Stimulated activated CD4-positive, alpha-beta T cell treated with anti-CD3 and anti-CD28 coated beads, Interleukin-4, amount 100 ng/mL, for 48 hours (primary cell): ENCODE results near the gene MICAL2.

ENCODE experiments used
- DNase-seq, 2 donors: peaks; one replicate each; pipeline ENCODE4 v3.0.0-alpha.2; 2020; ENCODE audit warnings: low read depth in 2 of 2

Gene MICAL2

GRCh38 chr11:12229450-12230229 lies 119.2 kb downstream of the MICAL2 start:
- DNase-seq, result no peak

DNA sequence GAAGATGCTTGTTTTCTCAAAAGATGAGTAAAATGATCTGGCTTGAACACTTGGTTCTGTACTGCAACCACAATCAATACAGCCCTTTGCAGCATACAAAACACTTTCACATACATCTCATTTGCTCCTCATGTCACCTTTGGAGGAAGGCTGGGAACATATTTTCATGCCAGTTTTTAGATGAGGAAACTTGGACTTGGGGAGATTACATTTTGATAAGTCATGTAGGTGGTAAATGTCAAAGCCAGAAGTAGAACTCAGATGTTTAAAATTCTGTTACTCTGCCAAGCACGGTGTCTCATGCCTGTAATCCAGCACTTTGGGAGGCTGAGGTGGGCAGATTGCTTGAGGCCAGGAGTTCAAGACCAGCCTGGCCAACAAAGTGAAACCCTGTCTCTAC lies 121.8 kb downstream of the MICAL2 start:
- DNase-seq, result no peak

- no peak for DNase-seq
Observed at GRCh38 chr11:12232817-12233601, 122.6 kb downstream of the MICAL2 start.

DNA sequence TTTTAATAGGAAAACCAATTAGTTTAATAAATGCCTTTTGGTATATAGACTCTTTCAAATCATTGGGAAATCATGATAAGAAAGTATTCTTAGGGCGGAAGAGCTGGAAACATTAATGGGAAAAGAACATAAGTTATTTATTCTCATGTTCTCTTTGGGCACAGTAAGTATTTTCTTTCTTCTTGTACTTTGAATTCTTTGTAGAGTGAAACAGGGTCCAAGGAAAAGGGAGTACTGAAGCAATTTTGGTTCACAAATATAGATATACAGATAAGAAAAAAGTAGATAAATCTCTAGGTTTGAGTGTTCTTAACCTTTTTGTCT lies 123.2 kb downstream of the MICAL2 start:
- no peak for DNase-seq

DNA sequence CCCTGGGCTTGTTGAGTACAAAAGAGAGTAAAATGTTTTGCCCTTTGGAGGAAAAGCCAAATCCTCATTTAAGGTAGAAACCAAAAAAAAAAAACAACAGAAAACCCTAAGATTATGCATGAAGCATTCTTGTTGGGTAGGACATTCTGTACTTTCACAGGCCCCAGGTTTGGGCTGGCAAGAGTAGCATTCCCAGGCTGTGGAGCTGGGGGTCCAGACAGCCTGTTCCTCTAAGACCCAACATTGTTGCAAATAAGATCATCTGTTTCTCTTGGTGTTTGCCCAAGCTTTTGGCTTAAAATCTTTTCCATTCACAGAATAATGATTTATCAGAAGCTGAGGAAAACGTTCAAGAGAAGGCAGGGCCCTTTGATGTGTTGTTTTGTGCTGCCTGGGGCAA lies 123.8 kb downstream of the MICAL2 start:
- no peak for DNase-seq

GRCh38 chr11:12235080-12235479 lies 124.7 kb downstream of the MICAL2 start:
- no peak for DNase-seq

DNA sequence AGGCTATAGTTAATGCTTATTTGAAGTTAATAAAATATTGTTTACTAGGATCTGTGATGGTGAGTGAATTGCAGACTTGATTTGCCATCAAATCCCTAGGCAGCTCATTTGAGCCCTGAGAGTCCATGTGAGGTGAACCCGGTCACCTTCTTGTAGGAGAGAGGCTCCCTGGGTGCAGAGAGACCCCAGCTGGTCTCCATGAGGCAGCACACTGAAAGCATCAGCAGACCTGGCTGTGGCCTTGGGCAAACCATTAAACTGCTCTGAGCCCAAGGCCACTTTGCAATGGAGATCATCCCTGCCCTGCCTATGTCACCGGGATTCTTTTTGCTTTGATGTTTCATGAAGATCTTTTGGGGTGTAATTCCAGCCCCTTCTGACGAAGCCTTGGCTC lies 125.2 kb downstream of the MICAL2 start:
- DNase-seq, result no peak

DNA sequence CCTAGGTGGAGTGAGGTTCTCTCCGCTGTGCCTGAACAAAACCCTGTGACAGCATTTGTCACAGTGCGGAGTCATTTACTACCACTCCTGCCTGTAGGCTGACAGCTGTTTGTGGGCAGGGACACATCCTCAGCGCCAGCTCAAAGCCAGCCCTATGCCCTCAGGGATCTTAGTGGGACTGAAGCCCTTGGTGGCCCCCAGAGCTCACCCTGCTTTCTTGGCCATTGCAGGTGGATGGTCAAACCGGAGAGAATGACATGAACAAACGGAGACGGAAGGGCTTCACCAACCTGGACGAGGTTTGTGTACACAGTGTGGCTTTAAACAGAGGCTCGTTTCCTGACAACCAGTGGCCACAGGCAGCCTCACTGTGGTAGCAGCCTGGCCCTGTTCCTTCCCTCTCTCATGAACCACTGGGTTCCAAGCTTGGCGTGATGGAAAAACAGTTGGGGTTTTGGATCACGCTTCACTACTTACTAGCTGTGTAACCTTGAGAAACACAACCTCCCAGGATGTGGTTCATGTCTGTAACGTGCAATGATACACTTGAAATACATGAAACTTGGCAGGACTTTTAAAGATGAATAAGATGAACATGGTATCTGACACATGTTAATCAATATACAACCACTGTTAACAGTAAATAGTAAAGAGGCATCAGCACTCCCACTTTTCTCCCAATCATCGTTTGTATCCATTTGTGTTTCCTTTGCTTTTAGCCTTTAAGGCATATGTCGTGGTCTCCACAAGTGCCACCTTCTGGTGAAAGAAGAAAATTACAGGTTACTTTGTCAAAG lies 125.8 kb downstream of the MICAL2 start:
- DNase-seq, result peak; percentile 28 to 45

- DNase-seq, result no peak
Observed at GRCh38 chr11:12236744-12237101, 126.3 kb downstream of the MICAL2 start.

DNA sequence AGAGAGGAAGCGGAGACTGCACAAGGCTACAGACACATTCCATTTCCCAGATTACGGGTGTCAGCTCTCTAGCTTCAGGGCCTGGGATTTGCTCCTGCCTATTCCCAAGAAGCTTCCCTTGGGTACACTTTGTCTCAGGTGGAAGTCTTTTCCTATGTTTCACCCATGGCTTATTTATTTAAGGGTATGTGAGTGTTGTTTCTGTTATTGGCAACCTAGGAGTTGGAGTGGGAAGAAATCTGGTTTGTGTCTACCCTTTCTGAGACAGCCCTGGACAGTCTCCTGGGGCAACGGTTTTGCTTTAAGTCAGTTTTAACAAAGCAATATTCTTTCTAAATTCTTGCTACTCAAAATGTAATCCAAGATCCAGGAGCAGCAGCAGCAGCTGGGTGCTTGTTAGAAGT lies 127.0 kb downstream of the MICAL2 start:
- DNase-seq, result no peak

- DNase-seq, result no peak
Observed at GRCh38 chr11:12238420-12238819, 128.0 kb downstream of the MICAL2 start.

GRCh38 chr11:12239396-12239795 lies 129.0 kb downstream of the MICAL2 start:
- no peak for DNase-seq

GRCh38 chr11:12239804-12240371 lies 129.5 kb downstream of the MICAL2 start:
- DNase-seq, result no peak

DNA sequence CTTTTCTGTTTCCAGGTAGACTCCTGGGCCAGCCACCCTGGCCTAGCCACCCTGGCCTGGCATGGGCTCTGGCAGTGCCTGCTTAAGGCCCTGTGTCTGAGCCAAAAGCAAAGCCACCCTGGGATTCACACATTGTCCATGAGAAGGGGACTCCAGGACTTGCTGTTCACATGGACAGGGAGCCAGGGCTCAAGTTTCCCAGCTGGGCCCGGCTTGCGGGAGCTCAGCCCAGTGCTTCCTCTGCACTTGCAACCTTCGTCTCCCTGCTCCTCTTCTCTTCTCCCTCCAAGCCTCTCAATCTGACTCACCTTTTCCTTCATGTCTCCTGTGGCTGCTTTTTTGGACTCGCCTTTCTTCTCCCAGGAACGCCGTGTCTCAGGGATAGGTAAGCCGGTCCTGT lies 130.3 kb downstream of the MICAL2 start:
- DNase-seq, result no peak

DNA sequence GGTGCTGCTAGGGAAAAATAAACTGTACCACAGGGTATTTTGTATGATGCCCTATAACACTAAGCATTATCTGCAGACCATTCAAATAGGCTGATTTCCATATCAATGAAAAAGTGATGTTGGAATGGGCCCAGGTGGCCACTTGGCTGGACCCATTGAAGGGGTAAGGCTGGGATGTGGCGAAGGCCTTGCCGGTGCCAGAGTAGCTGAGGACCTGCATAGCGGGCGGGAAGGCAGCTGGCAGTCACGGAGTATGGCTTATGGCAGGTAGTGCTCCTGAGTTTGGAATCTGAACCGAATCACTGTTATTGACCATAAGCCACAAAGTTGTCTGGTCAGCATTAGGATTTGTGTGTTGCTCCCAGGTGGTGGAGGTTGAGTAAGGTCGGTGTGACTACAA lies 131.0 kb downstream of the MICAL2 start:
- DNase-seq, result no peak

- no peak for DNase-seq
Observed at GRCh38 chr11:12241971-12242672, 131.7 kb downstream of the MICAL2 start.

DNA sequence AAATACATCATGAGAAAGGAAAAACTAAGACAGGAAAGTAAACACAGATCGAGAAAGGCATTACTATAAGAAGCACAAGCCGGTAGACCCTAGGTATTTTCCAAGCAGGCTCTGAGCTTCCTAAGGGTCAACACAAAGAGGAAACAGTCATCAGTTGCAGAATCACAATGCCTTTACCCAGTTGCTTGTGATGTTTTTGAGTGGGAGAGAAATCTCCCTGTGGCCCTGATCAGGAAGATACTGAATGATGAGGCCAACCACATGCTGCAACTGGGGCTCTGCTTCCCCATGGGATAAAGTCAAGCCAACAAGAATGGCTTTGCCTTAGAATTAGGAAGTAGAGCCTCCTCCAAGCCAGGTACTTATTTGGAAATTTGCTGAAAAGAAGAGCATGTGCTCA lies 132.6 kb downstream of the MICAL2 start:
- no peak for DNase-seq

DNA sequence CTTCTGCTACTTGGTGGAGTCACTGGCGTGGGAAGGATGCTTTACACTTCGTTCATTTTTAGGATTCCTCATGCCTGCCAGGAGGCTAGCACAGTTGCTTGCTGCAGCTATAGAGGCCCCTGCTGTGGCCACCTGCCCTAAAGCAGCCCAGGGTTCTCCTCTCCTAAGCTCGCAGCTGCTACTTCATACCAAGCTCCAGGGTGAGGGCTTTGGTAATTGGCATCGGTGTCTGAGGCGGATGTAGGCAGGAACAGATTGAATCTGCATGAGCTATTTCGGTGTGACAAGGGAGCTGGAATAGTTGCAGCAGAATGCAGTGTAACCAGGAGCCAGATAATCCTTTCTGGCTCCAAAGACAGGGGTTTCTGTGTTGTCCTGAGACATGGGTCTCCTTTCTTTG lies 133.1 kb downstream of the MICAL2 start:
- no peak for DNase-seq

DNA sequence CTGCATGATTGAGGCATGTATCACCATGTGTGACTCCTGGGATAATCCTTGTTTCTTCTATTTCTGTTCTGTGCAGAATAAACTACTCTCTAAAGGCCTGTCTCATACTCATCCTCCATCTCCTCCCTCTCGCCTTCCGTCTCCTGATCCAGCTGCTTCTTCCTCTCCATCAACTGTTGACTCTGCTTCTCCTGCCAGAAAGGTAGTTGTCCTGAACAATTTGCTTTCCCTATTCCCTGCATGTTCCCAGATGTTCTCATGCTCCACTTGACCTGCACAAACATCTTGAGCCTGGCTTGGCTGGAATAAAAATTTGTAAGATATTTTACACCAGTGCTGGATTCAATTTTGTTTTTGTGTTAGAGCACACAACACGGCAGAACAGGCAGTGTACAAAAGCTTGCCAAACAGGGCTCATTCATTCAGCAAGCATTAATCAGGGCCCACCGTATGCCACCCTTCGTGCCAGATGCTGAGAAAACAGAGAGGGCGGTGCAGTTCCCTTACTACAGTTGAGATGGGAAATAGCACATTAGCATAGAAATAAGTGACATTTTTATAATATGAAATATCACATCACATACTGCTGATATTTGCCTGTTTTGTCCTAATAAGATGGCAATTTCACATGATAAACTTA lies 133.6 kb downstream of the MICAL2 start:
- no peak for DNase-seq

GRCh38 chr11:12245091-12245490 lies 134.7 kb downstream of the MICAL2 start:
- DNase-seq, result no peak

DNA sequence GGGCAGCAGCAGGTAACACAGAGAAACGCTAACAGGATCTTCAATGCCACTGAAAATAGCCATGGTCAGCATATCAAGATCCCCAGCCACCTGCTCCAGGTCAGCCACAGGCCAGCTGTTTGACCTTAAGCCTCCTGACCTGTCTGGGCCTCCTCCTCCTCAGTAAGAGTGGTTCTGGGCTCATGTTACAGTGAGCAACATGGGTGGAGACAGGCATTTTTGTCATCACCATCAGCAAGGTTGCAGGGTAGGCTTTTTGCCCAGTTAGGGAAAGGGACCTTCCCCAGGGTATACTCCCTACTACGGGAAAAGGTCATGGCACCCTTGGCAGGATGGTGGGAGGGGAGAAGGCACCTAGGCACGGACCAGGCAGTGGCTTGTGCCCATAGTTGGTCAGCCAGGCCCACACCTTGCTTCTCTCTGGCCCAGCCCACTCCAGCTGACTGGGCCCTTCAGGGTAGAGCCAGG lies 135.2 kb downstream of the MICAL2 start:
- DNase-seq, result no peak
